GM18517 (cell line): ENCODE measurements around the gene STK11.
"Not testable (repeated sequence)": the region's sequence is repeated elsewhere in the genome, so short reads cannot be mapped to it uniquely, and the experiment has no call there.

Source experiments
- ATAC-seq: cut with Tn5 transposase; IDR thresholded peaks from one replicate; pipeline ENCODE4 v1.9.1; 2021; ENCODE audit warnings: mild to moderate bottlenecking, moderate library complexity; ENCODE audit not compliant: unreplicated experiment

Gene STK11

DNA sequence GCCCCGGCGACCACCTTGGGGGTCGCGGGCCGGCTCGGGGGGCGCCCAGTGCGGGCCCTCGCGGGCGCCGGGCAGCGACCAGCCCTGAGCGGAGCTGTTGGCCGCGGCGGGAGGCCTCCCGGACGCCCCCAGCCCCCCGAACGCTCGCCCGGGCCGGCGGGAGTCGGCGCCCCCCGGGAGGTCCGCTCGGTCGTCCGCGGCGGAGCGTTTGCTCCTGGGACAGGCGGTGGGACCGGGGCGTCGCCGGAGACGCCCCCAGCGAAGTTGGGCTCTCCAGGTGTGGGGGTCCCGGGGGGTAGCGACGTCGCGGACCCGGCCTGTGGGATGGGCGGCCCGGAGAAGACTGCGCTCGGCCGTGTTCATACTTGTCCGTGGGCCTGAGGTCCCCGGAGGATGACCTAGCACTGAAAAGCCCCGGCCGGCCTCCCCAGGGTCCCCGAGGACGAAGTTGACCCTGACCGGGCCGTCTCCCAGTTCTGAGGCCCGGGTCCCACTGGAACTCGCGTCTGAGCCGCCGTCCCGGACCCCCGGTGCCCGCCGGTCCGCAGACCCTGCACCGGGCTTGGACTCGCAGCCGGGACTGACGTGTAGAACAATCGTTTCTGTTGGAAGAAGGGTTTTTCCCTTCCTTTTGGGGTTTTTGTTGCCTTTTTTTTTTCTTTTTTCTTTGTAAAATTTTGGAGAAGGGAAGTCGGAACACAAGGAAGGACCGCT, 729 bp downstream of the STK11 start:
- no peak for ATAC-seq

DNA sequence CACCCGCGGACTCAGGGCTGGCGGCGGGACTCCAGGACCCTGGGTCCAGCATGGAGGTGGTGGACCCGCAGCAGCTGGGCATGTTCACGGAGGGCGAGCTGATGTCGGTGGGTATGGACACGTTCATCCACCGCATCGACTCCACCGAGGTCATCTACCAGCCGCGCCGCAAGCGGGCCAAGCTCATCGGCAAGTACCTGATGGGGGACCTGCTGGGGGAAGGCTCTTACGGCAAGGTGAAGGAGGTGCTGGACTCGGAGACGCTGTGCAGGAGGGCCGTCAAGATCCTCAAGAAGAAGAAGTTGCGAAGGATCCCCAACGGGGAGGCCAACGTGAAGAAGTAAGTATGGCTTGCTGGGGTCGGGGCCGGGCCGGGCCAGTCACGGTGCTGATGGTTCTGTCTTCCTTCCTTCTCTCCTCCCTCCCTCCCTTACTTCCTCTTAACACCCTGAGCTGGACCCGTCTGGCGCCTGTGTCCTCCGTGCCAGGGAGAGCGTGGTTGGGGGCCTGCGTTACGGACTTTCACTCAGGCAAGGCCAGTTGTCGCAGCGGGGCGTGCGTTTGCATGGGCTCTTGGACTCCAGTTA, 1.4 kb downstream of the STK11 start:
- no peak for ATAC-seq

DNA sequence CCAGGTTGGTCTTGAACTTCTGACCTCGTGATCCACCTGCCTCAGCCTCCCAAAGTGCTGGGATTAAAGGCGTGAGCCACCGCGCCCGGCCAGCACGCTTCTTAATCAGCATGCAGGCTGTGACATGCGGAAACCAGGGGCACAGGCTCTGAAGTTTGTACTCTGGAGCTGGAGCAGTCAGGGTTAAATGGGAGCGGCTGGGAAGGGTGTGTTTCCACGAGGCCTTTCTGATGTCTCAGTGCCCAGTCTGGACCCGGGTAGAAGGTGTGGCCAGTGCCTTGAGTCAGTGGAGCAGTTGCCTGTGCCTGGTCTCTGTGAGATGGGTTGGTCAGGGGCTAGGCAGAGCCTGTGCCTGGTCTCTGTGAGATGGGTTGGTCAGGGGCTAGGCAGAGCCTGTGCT, 3.3 kb downstream of the STK11 start:
- ATAC-seq, result not testable (repeated sequence)

DNA sequence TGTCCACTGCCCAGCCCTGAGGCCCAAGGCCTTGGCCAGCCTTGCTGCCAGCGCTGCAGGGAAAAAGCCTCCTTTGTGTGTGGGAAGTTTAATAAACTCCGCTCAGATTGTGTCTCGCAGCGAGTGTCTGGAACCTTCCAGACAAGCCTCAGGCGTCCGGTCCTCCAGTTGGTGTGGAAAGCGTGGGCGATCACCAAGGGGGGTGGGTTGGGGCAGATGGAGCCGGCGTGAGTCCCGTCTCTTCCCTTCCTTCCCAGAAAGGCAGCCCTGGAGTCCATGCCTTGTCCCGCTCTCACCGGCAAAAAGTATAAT, 4.6 kb downstream of the STK11 start:
- ATAC-seq, result no peak

DNA sequence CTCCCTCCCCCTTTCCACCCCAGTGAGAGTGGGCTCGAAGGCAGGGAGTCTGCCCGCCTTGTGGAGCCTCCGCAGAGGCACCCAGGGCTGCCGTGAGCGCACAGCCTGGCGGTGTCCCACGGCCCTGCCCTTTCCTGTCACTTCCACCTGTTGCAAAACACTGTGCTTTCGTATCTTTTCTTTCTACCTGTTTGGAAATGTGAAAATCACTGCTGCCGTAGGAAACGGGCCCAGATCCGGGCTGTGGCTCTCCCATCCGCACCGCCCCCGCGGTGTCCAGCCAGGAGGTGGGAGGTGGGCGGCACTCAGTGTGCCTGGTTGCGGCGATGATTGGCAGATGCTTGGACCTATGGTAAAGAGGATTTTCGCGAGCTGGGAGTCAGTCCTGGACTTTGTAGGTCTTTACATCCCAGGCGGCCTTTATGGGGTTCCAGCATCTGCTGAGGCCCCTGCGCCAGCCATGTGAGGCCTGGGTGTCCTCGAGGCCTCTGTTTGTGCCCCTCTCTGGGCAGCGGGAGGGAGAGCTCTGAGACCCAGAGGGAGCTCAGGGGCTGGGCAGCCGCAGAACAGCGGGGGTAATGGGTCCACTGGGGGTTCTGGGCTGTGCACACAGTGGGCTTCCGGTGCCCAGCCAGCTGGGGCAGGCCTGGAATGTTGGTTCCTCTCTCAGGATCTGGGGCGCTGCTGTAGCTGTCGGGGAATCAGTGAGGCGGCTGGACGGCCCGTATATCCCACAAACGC, 6.1 kb downstream of the STK11 start:
- ATAC-seq, result no peak

DNA sequence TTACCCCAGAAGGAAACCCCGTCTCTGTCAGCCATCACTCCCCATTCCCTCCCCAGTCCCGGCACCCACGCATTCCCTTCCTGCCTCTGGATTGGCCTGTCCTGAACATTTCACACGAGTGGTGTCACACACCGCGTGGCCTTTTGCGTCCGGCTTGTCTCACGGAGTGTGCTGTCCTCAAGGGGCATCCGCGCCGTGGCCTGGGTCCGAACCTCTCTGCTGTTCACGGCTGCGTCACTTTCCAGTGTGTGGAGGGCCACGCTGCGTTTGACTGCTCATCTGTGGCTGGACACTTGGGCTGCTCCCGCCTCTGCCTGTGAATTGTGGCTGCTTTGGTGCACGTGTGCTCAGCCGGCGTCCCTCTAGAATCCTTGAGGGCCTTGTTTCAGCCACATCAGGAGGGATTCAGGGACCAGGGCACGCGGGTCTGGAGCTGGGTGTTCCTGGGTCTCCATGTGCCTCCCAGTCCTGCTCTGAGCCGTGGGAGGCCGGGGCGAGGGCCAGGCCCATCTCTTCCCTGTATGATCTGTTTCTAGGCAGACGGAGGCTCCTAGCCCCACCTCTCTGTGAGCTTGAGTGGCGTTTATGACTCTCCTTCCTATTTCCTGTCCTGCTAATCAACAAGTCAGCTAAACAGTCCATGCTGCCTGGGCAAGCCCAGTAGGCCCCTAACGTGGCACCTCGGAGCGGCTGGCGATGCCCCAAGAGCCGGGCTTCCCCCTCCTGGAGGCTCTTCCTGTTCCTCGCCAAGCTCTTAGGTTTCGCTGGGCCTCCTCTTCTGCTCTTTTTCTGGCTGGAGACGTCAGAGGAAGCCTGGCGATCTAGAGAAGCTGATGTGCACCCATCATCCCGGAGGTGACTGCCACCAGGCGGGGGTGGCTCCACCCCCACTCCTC, 8.1 kb downstream of the STK11 start:
- no peak for ATAC-seq

DNA sequence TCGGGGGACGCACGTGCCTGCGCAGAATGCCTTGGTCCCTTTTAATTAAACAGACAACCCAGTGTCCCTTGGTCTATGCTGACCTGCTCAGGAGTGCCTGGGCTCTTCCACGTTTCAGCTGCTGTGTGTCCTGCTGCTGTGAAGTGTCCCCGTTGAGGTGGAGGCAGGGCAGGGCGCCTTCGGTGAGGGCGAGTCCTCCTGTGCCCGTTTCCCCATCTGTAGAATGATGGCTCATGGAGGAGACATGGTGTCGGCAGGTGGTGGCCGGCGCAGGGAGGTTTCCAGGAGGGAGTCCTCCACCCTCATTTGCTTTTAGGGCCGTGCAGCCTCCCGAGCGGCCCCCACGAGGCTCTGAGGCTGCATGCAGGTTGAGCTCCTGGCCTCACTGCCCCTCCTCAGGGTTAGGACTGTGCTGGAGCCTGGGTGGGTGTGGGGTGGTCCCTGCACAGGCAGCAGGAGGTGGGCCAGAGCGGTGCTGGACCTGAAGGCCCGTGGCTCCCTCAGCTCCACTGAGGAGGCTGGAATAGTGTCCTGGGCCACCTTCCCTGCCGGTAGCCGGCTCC, 8.8 kb downstream of the STK11 start:
- ATAC-seq, result no peak

DNA sequence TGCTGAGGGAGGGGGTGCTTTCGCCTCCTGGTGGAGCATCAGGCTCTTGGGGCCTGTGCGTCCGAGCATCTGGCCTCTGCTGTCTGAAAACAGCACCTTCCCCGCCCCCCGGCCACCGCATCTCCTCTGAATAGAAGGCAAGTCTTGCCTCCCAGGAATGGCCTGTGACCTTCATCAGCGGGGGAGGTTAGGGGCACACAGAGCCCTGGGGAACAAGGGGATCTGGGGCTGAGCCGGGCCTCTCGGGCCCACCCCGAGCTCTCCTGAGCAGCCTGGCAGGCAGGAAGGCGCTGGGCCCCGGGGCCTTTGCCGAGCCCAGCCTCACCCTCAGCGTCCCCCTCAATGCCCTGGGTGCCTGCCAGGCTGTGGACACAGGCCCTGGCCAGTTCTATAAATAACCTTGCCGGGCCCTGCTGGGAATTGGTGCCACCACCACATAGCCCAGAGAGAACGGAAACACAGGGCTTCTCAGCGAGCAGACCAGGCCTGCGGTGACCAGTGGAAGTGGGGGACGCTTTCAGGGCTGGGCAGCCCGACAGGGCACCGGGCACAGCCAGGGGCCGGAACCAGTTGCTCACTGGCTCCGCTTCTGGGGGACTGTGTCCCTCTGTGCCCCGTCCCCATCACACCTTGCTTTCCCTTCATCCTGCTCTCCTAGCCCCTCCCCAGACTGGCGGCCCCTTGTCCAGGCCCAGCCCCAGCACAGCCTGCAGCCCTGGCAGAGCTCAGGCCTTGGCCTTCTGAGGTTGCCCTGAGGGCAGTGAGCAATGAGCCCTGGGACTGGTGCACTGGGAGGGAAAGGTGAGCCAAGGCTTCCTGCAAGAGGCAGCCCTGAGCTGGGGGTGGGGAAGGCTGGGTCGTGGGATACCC, 9.5 kb downstream of the STK11 start:
- no peak for ATAC-seq

DNA sequence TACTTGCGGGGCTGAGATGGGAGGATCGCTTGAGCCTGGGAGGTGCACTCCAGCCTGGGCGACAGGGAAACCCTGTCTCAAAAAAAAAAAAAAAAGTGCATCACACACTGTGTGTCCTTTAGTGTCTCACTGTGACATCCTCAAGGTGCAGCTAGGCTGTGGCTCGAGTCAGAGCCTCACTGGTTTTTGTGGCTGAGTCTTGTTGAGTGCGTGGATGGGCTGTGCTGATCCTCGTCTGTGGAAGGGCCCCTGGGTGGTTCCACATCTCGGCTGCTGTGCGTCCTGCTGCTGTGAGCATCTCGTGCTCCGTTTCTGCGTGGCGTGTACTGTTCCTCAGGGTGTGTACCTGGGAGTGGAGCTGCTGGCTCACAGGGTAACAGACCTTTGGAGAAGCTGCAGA, 11.2 kb downstream of the STK11 start:
- ATAC-seq, result no peak

DNA sequence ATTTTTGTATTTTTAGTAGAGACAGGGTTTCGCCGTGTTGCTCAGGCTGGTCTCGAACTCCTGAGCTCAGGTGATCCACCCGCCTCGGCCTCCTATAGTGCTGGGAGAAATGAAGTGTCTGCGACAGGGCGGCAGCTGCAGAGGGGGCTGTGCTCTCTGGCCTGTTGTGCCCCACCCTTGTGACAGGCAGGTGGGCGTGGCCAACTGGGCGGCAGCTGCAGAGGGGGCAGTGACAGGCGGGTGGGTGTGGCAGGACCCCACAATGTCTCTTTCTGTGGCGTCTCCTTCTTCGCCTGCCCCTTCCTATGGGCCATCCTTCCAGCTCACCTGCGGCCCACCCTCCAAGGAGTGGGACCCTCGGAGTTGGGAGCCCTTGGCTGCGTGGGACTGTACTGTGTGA, 11.8 kb downstream of the STK11 start:
- ATAC-seq, result no peak

DNA sequence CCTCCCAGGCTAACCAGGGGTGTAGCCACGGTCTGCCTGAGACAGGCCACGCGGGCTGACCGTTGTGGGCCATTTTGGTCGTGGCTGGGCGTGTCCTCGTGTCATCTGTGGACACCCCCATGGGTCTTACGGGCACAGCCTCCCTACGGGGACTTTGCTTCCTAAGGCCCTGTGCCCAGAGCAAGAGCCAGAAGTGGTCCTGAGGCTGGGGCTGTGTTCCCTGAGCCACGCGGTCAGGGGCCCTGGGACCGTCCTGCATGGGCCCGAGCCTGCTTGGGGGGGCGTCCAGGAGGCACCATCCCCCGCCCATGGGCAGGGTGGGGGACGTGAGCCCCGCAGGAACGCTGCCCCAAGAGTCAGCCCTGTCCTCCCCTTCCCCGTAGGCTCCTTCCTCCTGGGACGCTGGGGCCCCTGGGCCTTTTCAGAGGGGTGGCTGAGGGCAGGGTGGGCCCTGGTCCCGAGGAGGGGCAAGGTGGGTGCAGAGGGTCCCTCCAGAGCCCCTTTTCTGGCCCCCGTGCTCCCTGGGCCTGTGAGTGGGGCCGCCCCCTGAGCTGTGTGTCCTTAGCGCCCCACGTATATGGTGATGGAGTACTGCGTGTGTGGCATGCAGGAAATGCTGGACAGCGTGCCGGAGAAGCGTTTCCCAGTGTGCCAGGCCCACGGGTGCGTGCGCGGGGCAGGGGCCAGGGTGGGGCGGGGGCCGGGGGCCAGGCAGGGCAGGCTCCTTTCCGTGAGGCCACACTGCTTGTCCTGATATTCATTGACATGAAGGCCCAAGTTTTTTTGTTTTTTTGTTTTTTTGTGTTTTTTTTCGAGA, 13.4 kb downstream of the STK11 start:
- ATAC-seq, result no peak

DNA sequence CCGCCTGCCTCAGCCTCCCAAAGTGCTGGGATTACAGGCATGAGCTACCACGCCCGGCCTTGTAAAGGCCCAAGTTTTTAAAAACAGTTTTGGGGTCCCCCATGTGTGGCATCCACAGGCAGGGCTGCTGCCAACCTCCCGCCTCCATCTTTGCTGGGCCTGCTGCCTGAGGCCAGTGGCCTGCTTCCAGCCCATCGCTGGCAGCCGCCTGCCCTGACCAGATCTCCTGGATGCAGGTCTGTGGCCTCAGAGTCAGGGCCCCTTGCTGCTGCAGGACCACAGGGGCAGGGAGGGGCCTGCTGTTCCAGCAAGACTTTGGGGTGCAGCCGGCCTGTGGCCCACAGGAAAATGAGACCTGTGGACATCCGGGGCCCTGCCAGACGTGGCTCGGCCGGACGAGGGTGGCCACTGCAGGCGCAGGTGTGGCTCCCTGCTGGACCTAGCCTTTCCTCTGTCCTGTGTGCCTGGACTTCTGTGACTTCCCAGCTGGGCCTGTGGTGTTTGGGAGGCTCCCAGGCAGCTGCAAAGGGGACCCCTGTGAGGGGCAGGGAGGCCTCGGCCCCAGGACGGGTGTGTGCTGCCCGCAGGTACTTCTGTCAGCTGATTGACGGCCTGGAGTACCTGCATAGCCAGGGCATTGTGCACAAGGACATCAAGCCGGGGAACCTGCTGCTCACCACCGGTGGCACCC, 14.4 kb downstream of the STK11 start:
- no peak for ATAC-seq

DNA sequence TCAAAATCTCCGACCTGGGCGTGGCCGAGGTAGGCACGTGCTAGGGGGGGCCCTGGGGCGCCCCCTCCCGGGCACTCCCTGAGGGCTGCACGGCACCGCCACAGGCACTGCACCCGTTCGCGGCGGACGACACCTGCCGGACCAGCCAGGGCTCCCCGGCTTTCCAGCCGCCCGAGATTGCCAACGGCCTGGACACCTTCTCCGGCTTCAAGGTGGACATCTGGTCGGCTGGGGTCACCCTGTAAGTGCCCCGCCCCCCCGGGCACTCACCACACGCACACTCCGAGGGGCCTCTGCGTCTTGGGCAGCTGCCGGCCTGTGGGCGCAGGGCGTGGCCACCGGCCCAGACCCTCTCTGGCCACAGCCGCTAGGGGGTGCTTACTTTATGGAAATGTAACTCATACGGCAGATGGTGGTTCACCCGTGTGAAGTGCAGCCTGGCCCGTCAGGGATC, 14.9 kb downstream of the STK11 start:
- ATAC-seq, result no peak

DNA sequence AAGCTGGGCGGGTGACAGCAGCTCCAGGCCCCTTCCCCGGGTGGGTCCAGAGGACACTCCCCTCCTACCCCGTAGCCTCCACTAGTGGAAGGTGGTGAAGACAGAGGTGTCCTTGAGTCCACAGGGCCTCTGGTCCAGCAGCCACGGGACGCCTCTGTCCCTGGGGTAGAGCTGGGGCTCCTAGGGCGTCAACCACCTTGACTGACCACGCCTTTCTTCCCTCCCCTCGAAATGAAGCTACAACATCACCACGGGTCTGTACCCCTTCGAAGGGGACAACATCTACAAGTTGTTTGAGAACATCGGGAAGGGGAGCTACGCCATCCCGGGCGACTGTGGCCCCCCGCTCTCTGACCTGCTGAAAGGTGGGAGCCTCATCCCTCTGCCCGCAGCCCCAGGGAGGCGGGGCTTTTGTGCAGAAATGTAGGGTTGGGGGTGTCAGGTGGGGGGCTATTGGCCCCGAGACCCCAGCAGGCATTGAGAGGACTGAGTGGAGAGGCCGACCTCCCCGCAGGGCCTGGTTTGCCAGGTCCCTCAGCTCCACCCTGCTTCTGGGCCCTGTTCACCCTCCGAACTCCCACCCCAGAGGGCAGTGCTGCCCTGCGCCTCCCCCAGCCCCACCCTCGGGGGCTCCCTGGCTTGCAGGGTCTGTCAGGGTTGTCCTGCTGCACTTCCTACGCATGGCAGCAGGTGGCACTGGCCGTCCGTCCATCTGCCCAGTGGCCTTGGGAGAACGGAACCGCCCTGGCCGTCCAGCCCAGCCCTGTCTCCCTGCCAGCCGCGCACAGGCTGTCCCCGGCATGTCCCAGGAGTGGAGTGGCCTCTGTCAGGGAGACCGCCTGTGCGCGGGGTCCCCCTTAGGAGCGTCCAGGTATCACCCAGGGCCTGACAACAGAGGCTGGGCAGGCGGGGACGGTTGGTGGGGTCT, 15.7 kb downstream of the STK11 start:
- ATAC-seq, result no peak

DNA sequence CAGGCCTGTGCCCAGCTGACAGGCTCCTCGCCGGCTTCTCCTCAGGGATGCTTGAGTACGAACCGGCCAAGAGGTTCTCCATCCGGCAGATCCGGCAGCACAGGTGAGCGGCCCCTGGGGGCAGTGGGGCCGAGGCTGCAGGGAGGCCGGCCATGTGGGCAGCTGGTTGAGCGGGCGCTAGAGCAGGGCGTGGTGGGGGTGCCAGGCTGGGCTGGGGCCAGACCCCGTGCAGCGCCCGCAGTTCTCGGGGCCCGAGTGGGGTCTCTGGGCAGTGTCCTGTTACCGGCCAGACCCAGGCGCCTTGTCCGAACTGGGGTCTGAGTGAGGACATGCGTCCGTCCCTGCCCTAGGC, 16.3 kb downstream of the STK11 start:
- no peak for ATAC-seq

DNA sequence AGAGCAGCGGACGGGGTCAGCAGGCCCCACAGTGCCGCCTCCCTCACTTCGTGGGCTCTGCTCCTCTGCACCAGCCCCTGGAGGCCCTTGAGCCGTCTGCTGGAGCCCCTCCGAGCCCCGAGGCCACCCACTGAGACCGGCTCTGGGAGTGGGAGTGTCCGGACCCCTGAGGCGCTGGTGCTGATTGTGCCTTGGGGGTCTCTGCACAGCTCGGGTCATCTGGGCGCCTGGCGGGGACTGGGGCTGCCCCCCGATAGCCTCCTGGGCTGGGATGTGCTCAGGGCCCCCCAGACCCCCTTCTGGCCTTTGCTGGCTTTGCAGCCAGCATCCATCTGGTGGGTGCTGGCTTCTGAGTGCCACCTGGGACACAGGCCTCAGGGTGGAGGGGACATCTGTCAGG, 16.8 kb downstream of the STK11 start:
- ATAC-seq, result no peak

DNA sequence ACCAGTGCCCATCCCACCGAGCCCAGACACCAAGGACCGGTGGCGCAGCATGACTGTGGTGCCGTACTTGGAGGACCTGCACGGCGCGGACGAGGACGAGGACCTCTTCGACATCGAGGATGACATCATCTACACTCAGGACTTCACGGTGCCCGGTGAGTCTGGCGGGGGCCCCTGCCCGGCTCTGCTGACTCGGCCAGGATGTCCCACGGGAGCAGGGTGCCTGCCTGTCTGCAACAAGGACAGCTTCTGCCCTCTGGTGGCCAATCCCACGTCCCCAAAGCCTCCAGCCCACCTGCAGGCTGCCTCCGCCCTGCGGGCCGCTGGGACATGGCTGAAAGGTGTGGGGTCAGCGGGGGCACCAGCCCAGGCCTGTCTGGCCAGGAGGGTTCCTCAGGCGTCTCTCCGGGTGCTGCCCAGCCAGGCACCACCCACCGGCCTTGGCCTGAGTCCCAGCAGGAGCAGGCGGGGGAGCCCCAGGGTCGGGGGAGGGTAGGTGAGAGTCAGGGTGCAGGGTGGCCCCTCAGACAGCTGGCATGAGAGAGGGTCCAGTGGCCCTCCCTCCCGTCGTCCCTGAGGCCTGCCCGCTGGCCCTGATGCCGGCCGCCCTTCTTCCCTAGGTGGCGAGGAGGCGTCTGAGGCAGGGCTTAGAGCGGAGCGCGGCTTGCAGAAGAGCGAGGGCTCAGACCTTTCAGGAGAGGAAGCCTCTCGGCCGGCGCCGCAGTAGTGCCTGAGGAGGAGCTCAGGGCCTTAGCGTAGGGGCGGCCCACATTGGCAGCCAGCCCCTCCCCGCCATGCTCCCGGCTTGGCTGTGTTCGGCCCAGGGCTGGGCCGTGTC, 17.7 kb downstream of the STK11 start:
- ATAC-seq, result no peak
